Measurements from ENCODE around the gene AJUBA.

AJUBA gene

GRCh38 chr14:22995889-22996625, 13.7 kb upstream of the AJUBA start:
- no peak overlapping the region for H3K4me3 ChIP-seq (ENCODE audit: low read depth in 1 of 5, low read length in 5 of 5)
- H3K27me3 ChIP-seq (ENCODE audit: control insufficient read depth in 5 of 5, insufficient read depth in 4 of 5, low read length in 5 of 5) = no peaks in the 10 kb centered on the region
- no peak overlapping the region for H3K9ac ChIP-seq (ENCODE audit: low read length in 5 of 5)
- H3K9me3 ChIP-seq (ENCODE audit: control insufficient read depth in 5 of 5, low read length in 5 of 5) = no peaks in the 10 kb centered on the region
- H3K36me3 ChIP-seq (ENCODE audit: control insufficient read depth in 5 of 5, insufficient read depth in 5 of 5, low read length in 5 of 5) = peaks cover 0 to 14% (median 4%) of the 10 kb centered on the region in 5 donors
- H3K27ac ChIP-seq (ENCODE audit: low read depth, low read length) = no peak overlapping the region
- H3K4me1 ChIP-seq (ENCODE audit: control insufficient read depth in 5 of 5, insufficient read depth in 5 of 5, low read length in 5 of 5) = peaks cover 0 to 6% (median 4%) of the 10 kb centered on the region in 5 donors

GRCh38 chr14:22994762-22995275, 12.5 kb upstream of the AJUBA start:
- Histone ChIP-seq H3K4me1 (ENCODE audit: control insufficient read depth in 5 of 5, insufficient read depth in 5 of 5, low read length in 5 of 5) (peaks cover 0 to 6% (median 4%) of the 10 kb centered on the region in 5 donors), H3K36me3 (ENCODE audit: control insufficient read depth in 5 of 5, insufficient read depth in 5 of 5, low read length in 5 of 5) (peaks cover under 1 to 17% (median 5%) of the 10 kb centered on the region in 5 donors), H3K27ac (ENCODE audit: low read depth, low read length) (no peak overlapping the region), H3K4me3 (ENCODE audit: low read depth in 1 of 5, low read length in 5 of 5) (no peak overlapping the region), H3K9ac (ENCODE audit: low read length in 5 of 5) (peak overlapping the region in 1 of 5 donors; percentile 14), H3K27me3 (ENCODE audit: control insufficient read depth in 5 of 5, insufficient read depth in 4 of 5, low read length in 5 of 5) (no peaks in the 10 kb centered on the region), H3K9me3 (ENCODE audit: control insufficient read depth in 5 of 5, low read length in 5 of 5) (no peaks in the 10 kb centered on the region)

GRCh38 chr14:22993517-22993916, 11.2 kb upstream of the AJUBA start:
- no peaks in the 10 kb centered on the region for H3K9me3 ChIP-seq (ENCODE audit: control insufficient read depth in 5 of 5, low read length in 5 of 5)
- peaks cover 0 to 21% (median 3%) of the 10 kb centered on the region in 5 donors for H3K36me3 ChIP-seq (ENCODE audit: control insufficient read depth in 5 of 5, insufficient read depth in 5 of 5, low read length in 5 of 5)
- no peak overlapping the region for H3K9ac ChIP-seq (ENCODE audit: low read length in 5 of 5)
- no peaks in the 10 kb centered on the region for H3K27me3 ChIP-seq (ENCODE audit: control insufficient read depth in 5 of 5, insufficient read depth in 4 of 5, low read length in 5 of 5)
- no peak overlapping the region for H3K4me3 ChIP-seq (ENCODE audit: low read depth in 1 of 5, low read length in 5 of 5)
- H3K4me1 ChIP-seq (ENCODE audit: control insufficient read depth in 5 of 5, insufficient read depth in 5 of 5, low read length in 5 of 5) = peaks cover 0 to 6% (median 4%) of the 10 kb centered on the region in 5 donors
- H3K27ac ChIP-seq (ENCODE audit: low read depth, low read length) = no peak overlapping the region

- H3K36me3 ChIP-seq (ENCODE audit: control insufficient read depth in 5 of 5, insufficient read depth in 5 of 5, low read length in 5 of 5) = peaks cover 0 to 26% (median 10%) of the 10 kb centered on the region in 5 donors
- no peak overlapping the region for H3K9ac ChIP-seq (ENCODE audit: low read length in 5 of 5)
- no peak overlapping the region for H3K27ac ChIP-seq (ENCODE audit: low read depth, low read length)
- no peak overlapping the region for H3K4me3 ChIP-seq (ENCODE audit: low read depth in 1 of 5, low read length in 5 of 5)
- H3K4me1 ChIP-seq (ENCODE audit: control insufficient read depth in 5 of 5, insufficient read depth in 5 of 5, low read length in 5 of 5) = peaks cover 0 to 6% (median 4%) of the 10 kb centered on the region in 5 donors
- H3K9me3 ChIP-seq (ENCODE audit: control insufficient read depth in 5 of 5, low read length in 5 of 5) = no peaks in the 10 kb centered on the region
- H3K27me3 ChIP-seq (ENCODE audit: control insufficient read depth in 5 of 5, insufficient read depth in 4 of 5, low read length in 5 of 5) = no peaks in the 10 kb centered on the region
These were observed 9.5 kb upstream of the AJUBA start for GRCh38 chr14:22991852-22992251.

- Histone ChIP-seq H3K4me3 (ENCODE audit: low read depth in 1 of 5, low read length in 5 of 5) (no peak overlapping the region), H3K9me3 (ENCODE audit: control insufficient read depth in 5 of 5, low read length in 5 of 5) (no peaks in the 10 kb centered on the region), H3K27ac (ENCODE audit: low read depth, low read length) (no peak overlapping the region), H3K27me3 (ENCODE audit: control insufficient read depth in 5 of 5, insufficient read depth in 4 of 5, low read length in 5 of 5) (no peaks in the 10 kb centered on the region), H3K36me3 (ENCODE audit: control insufficient read depth in 5 of 5, insufficient read depth in 5 of 5, low read length in 5 of 5) (peaks cover 0 to 22% (median 9%) of the 10 kb centered on the region in 5 donors), H3K9ac (ENCODE audit: low read length in 5 of 5) (no peak overlapping the region), H3K4me1 (ENCODE audit: control insufficient read depth in 5 of 5, insufficient read depth in 5 of 5, low read length in 5 of 5) (peaks cover 0 to 12% (median 9%) of the 10 kb centered on the region in 5 donors)
These were observed 4.9 kb upstream of the AJUBA start for GRCh38 chr14:22987291-22987690.

GRCh38 chr14:22986508-22987054, 4.2 kb upstream of the AJUBA start:
- Histone ChIP-seq H3K36me3 (ENCODE audit: control insufficient read depth in 5 of 5, insufficient read depth in 5 of 5, low read length in 5 of 5) (peaks cover 0 to 22% (median 9%) of the 10 kb centered on the region in 5 donors), H3K27ac (ENCODE audit: low read depth, low read length) (no peak overlapping the region), H3K9me3 (ENCODE audit: control insufficient read depth in 5 of 5, low read length in 5 of 5) (no peaks in the 10 kb centered on the region), H3K9ac (ENCODE audit: low read length in 5 of 5) (no peak overlapping the region), H3K4me3 (ENCODE audit: low read depth in 1 of 5, low read length in 5 of 5) (no peak overlapping the region), H3K4me1 (ENCODE audit: control insufficient read depth in 5 of 5, insufficient read depth in 5 of 5, low read length in 5 of 5) (peaks cover 0 to 19% (median 14%) of the 10 kb centered on the region in 5 donors), H3K27me3 (ENCODE audit: control insufficient read depth in 5 of 5, insufficient read depth in 4 of 5, low read length in 5 of 5) (no peaks in the 10 kb centered on the region)

- no peak overlapping the region for H3K27ac ChIP-seq (ENCODE audit: low read depth, low read length)
- H3K9ac ChIP-seq (ENCODE audit: low read length in 5 of 5) = peak overlapping the region in 1 of 5 donors; percentile 19
- H3K9me3 ChIP-seq (ENCODE audit: control insufficient read depth in 5 of 5, low read length in 5 of 5) = no peaks in the 10 kb centered on the region
- H3K27me3 ChIP-seq (ENCODE audit: control insufficient read depth in 5 of 5, insufficient read depth in 4 of 5, low read length in 5 of 5) = no peaks in the 10 kb centered on the region
- H3K4me3 ChIP-seq (ENCODE audit: low read depth in 1 of 5, low read length in 5 of 5) = no peak overlapping the region
- H3K4me1 ChIP-seq (ENCODE audit: control insufficient read depth in 5 of 5, insufficient read depth in 5 of 5, low read length in 5 of 5) = peaks cover 0 to 24% (median 15%) of the 10 kb centered on the region in 5 donors
- H3K36me3 ChIP-seq (ENCODE audit: control insufficient read depth in 5 of 5, insufficient read depth in 5 of 5, low read length in 5 of 5) = peaks cover 0 to 22% (median 9%) of the 10 kb centered on the region in 5 donors
These were observed 3.6 kb upstream of the AJUBA start for GRCh38 chr14:22985894-22986507.

GRCh38 chr14:22984959-22985658, 2.8 kb upstream of the AJUBA start:
- Histone ChIP-seq H3K4me1 (ENCODE audit: control insufficient read depth in 5 of 5, insufficient read depth in 5 of 5, low read length in 5 of 5) (peaks cover 0 to 32% (median 22%) of the 10 kb centered on the region in 5 donors), H3K27ac (ENCODE audit: low read depth, low read length) (no peak overlapping the region), H3K9ac (ENCODE audit: low read length in 5 of 5) (no peak overlapping the region), H3K9me3 (ENCODE audit: control insufficient read depth in 5 of 5, low read length in 5 of 5) (no peaks in the 10 kb centered on the region), H3K36me3 (ENCODE audit: control insufficient read depth in 5 of 5, insufficient read depth in 5 of 5, low read length in 5 of 5) (peaks cover 0 to 20% (median 9%) of the 10 kb centered on the region in 5 donors), H3K4me3 (ENCODE audit: low read depth in 1 of 5, low read length in 5 of 5) (no peak overlapping the region), H3K27me3 (ENCODE audit: control insufficient read depth in 5 of 5, insufficient read depth in 4 of 5, low read length in 5 of 5) (no peaks in the 10 kb centered on the region)

- H3K9ac ChIP-seq (ENCODE audit: low read length in 5 of 5) = peak overlapping the region in 4 of 5 donors; percentile 6 to 76 (median 60)
- H3K9me3 ChIP-seq (ENCODE audit: control insufficient read depth in 5 of 5, low read length in 5 of 5) = no peaks in the 10 kb centered on the region
- peak overlapping the region; percentile 39 for H3K27ac ChIP-seq (ENCODE audit: low read depth, low read length)
- peak overlapping the region in 4 of 5 donors; percentile 82 to 93 (median 90) for H3K4me3 ChIP-seq (ENCODE audit: low read depth in 1 of 5, low read length in 5 of 5)
- no peaks in the 10 kb centered on the region for H3K36me3 ChIP-seq (ENCODE audit: control insufficient read depth in 5 of 5, insufficient read depth in 5 of 5, low read length in 5 of 5)
- H3K27me3 ChIP-seq (ENCODE audit: control insufficient read depth in 5 of 5, insufficient read depth in 4 of 5, low read length in 5 of 5) = no peaks in the 10 kb centered on the region
- H3K4me1 ChIP-seq (ENCODE audit: control insufficient read depth in 5 of 5, insufficient read depth in 5 of 5, low read length in 5 of 5) = peaks cover 2 to 59% (median 47%) of the 10 kb centered on the region in 5 donors
These were observed 375 bp downstream of the AJUBA start for GRCh38 chr14:22981876-22982476.

All from subcutaneous abdominal adipose tissue (tissue), 5 donors.